DOHH2 (cell line): ENCODE data around the gene ASB13.

ENCODE experiments used
- CTCF ChIP-seq: fragments of 200-600 bp; sonication (generic); IDR thresholded peaks from one replicate; pipeline ENCODE4 v1.5.1; 2014; ENCODE audit warnings: antibody characterized with exemption, mild to moderate bottlenecking, low read depth, low read length; ENCODE audit not compliant: poor library complexity, severe bottlenecking
- EZH2phosphoT487 ChIP-seq: fragments of 200-600 bp; sonication (generic); IDR thresholded peaks from 2 replicates; pipeline ENCODE4 v1.6.1; 2017; ENCODE audit warnings: borderline replicate concordance, mild to moderate bottlenecking, antibody characterized with exemption, low read length, moderate library complexity, mixed read lengths

GRCh38 chr10:5647507-5648240 is 18.7 kb downstream of the ASB13 start:
- no peak for TF ChIP-seq CTCF
- TF ChIP-seq EZH2phosphoT487, result no peak
